GM12872 (cell line): Measurements from ENCODE around the gene AGAP3.

Source experiments
- CTCF ChIP-seq: IDR thresholded peaks from 3 replicates; pipeline ENCODE4 v1.5.1; 2011; ENCODE audit warnings: low read depth, mild to moderate bottlenecking, low read length, moderate library complexity; ENCODE audit not compliant: insufficient read depth

The AGAP3 gene

GRCh38 chr7:151045967-151046366, 40.3 kb upstream of the AGAP3 start:
- no peak for TF ChIP-seq CTCF

DNA sequence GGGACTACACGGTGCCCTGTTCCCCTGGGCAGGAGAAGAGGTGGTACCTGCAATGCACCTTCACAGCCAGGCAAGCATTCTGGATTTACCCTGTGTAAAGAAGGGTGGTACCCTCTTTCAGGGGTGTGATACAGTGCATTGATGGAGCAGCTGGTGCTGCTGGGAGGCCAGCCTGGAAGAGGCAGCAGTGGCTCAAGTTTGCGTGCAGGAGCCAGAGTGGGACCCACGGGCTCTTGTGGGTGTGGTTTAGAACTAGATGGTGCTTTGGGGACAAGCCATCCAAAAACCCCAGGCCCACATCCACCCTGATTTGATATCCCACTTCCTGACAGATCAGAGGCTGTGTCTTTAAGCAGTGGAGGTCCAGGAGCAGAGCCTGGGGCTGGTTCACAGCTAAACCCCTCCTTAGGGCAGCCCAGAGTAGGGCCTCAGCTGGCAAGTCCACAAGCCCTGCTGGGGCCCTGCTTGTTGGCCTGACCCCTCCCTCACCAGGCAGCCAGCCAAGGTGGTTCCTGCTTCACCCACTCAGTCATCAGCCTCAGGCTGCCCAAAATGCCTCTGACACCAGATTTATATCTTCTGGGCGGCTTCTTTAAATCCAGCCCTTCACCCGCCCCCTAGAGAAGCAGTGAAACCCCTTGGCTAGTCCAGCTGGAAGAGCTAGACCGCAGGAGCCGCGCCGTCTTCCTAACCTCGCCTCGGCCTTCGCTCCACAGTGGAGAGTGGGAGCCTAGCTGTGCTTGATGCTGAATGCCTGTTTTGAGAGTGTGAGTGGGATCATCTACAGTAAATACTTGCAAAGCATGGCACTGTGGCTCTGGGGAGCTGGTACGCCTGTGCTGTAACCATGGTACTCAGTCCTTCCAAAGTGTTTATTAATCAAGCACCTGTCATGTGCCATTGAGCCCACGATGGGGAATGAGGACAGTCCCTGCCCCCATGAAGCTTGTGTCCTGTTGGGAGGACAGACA, 39.4 kb upstream of the AGAP3 start:
- TF ChIP-seq CTCF = no peak

- no peak for TF ChIP-seq CTCF
Measured at GRCh38 chr7:151047976-151048815, 38.1 kb upstream of the AGAP3 start, which contains the start of gene ASIC3. TSS of gene ASIC3 (plus strand) at chr7:151048531. CDS start at chr7:151048886, 355 bp downstream.

DNA sequence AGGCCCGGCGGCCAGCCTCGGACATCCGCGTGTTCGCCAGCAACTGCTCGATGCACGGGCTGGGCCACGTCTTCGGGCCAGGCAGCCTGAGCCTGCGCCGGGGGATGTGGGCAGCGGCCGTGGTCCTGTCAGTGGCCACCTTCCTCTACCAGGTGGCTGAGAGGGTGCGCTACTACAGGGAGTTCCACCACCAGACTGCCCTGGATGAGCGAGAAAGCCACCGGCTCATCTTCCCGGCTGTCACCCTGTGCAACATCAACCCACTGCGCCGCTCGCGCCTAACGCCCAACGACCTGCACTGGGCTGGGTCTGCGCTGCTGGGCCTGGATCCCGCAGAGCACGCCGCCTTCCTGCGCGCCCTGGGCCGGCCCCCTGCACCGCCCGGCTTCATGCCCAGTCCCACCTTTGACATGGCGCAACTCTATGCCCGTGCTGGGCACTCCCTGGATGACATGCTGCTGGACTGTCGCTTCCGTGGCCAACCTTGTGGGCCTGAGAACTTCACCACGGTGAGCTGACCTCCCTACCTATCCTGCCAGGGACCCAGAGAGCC, 37.3 kb upstream of the AGAP3 start:
- no peak for TF ChIP-seq CTCF

DNA sequence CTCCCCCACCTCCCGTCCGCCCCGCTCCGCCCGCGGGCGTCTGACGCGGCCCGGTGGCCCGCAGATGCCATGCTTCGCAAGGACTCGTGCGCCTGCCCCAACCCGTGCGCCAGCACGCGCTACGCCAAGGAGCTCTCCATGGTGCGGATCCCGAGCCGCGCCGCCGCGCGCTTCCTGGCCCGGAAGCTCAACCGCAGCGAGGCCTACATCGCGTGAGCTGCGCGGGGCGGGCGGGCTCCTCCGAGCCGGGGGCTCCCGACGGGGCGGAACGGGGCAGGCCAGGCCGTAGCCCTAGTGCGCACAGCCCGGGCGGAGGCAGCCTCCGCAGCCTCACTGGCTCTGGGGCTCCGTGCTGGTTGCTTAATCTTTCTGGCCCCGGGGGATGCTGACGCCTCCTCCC, 35.2 kb upstream of the AGAP3 start:
- TF ChIP-seq CTCF = no peak

- no peak for TF ChIP-seq CTCF
Measured at GRCh38 chr7:151053096-151053495, 33.2 kb upstream of the AGAP3 start.

DNA sequence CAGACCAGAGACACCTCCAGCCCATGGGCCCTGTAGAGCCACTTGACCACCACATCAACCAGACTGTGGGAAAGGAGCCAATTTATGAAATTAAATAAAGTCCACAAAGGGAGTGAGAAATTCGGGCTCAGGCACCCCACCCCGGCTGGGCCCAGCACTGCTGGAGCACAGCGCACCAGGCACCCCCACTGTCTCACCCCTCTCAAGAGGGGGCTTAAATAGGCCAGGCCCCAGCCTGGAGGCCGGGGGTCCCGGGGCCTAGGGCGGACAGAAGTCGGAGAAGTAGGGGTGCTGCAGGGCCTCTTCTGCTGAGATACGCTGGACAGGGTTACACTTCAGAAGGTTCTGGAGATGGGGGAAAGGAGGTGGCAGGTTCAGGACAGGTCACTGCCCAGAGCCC, 32.5 kb upstream of the AGAP3 start:
- TF ChIP-seq CTCF = no peak
